B cell (primary cell): ENCODE results near the gene PCSK6. TPM values are rescaled to one million over a fixed set of nuclear protein-coding genes. Genes with fewer than 3 reads are reported as not detected.
"Not testable (repeated sequence)": the region's sequence is repeated elsewhere in the genome, so short reads cannot be mapped to it uniquely, and the experiment has no call there.

ENCODE experiments used
- ATAC-seq: fragments of 200-7000 bp; cut with Tn5 transposase; one replicate; pipeline ENCODE4 v1.10.0; 2021; ENCODE audit warnings: low read depth, mild to moderate bottlenecking, moderate number of reproducible peaks, moderate library complexity
- CTCF ChIA-PET: fragments of 350-600 bp; sonication (Branson Sonifier 250); formaldehyde crosslinking; loops from one replicate; lab custom pipeline; 2021; ENCODE audit warnings: antibody characterized with exemption, inconsistent platforms; lab: Charles Lee
- POLR2A ChIA-PET: fragments of 350-600 bp; sonication (Branson Sonifier 250); formaldehyde crosslinking; loops from one replicate; lab custom pipeline; 2021; ENCODE audit warnings: antibody characterized with exemption; lab: Charles Lee
- DNase-seq: peaks from one replicate; pipeline ENCODE4 v3.0.0; 2013
- H2AFZ ChIP-seq: 2 replicates; pipeline ENCODE4 v1.6.1; 2012; ENCODE audit warnings: mild to moderate bottlenecking, low read depth, low read length; ENCODE audit not compliant: insufficient read depth, poor library complexity, severe bottlenecking
- H3K27ac ChIP-seq, 2 donors: 1 replicate in 1 of 2; 2 replicates in 1 of 2; pipeline ENCODE4 v1.5.1; 2012 to 2013; ENCODE audit warnings: low read length in 2 of 2, mild to moderate bottlenecking in 2 of 2, moderate library complexity in 1 of 2
- H3K27me3 ChIP-seq, 4 experiments: fragments of 200-600 bp in 1 of 4; sonication (generic) in 1 of 4; replicated peaks in 1 of 4; 1 replicate in 2 of 4; 2 replicates in 2 of 4; pipeline versions ENCODE4 v1.6.1 to v1.7.0; 2013 to 2016; ENCODE audit warnings: low read length in 3 of 4, mild to moderate bottlenecking in 2 of 4, mixed read lengths in 1 of 4, moderate library complexity in 1 of 4; ENCODE audit not compliant: insufficient read depth in 4 of 4, control insufficient read depth in 3 of 4; ENCODE audit errors: control extremely low read depth in 1 of 4
- H3K36me3 ChIP-seq, 2 experiments: replicated peaks in 1 of 2; 1 replicate in 1 of 2; 2 replicates in 1 of 2; pipeline versions ENCODE4 v1.6.1 to v1.7.1; 2013; ENCODE audit warnings: low read length in 1 of 2; ENCODE audit not compliant: insufficient read depth in 2 of 2, control insufficient read depth in 1 of 2; ENCODE audit errors: control extremely low read depth in 1 of 2, extremely low read depth in 1 of 2
- H3K4me1 ChIP-seq, 2 donors: fragments of 200-600 bp in 1 of 2; sonication (generic) in 1 of 2; 1 replicate in 1 of 2; 2 replicates in 1 of 2; pipeline versions ENCODE4 v1.5.1 to v1.6.1; 2013 to 2017; ENCODE audit warnings: low read length in 2 of 2; ENCODE audit not compliant: control insufficient read depth in 2 of 2, insufficient read depth in 2 of 2
- H3K4me2 ChIP-seq: replicated peaks from 2 replicates; pipeline ENCODE3; 2012; ENCODE audit warnings: mild to moderate bottlenecking, low read depth, low read length; ENCODE audit not compliant: poor library complexity, severe bottlenecking
- H3K4me3 ChIP-seq, 5 experiments: fragments of 200-600 bp in 1 of 5; sonication (generic) in 1 of 5; 1 replicate in 3 of 5; 2 replicates in 2 of 5; pipeline versions ENCODE4 v1.5.1 to v1.7.0; 2011 to 2016; ENCODE audit warnings: low read length in 4 of 5, mild to moderate bottlenecking in 4 of 5, low read depth in 2 of 5, control low read depth in 1 of 5, moderate library complexity in 1 of 5; ENCODE audit not compliant: insufficient read depth in 1 of 5; ENCODE audit errors: control extremely low read depth in 1 of 5, extremely low read depth in 1 of 5
- H3K79me2 ChIP-seq: fragments of 200-600 bp; sonication (generic); one replicate; pipeline ENCODE4 v1.6.0; 2016; ENCODE audit warnings: low read length; ENCODE audit not compliant: control insufficient read depth, insufficient read depth
- H3K9ac ChIP-seq: fragments of 200-600 bp; sonication (generic); 2 replicates; pipeline ENCODE4 v1.6.1; 2017; ENCODE audit warnings: mild to moderate bottlenecking, low read length, moderate library complexity
- H3K9me3 ChIP-seq, 3 donors: one replicate each; pipeline versions ENCODE4 v1.6.1 to v1.7.1; 2013; ENCODE audit warnings: low read length in 2 of 3; ENCODE audit not compliant: control insufficient read depth in 2 of 3, insufficient read depth in 1 of 3; ENCODE audit errors: control extremely low read depth in 1 of 3
- H4K20me1 ChIP-seq: 2 replicates; pipeline ENCODE4 v1.6.0; 2012; ENCODE audit warnings: mild to moderate bottlenecking, low read length; ENCODE audit not compliant: insufficient read depth, control insufficient read depth, poor library complexity, severe bottlenecking
- H3K27ac Mint-ChIP-seq: one replicate; pipeline ENCODE4 v1.8.0; 2021; ENCODE audit warnings: mixed read lengths
- H3K27me3 Mint-ChIP-seq: one replicate; pipeline ENCODE4 v1.8.0; 2021; ENCODE audit warnings: mixed read lengths
- H3K4me1 Mint-ChIP-seq: one replicate; pipeline ENCODE4 v1.8.0; 2021; ENCODE audit warnings: mixed read lengths
- H3K4me3 Mint-ChIP-seq: one replicate; pipeline ENCODE4 v1.8.0; 2021; ENCODE audit warnings: mixed read lengths
- H3K9me3 Mint-ChIP-seq: one replicate; pipeline ENCODE4 v1.8.0; 2022; ENCODE audit warnings: mixed read lengths; ENCODE audit not compliant: insufficient read depth
- CTCF ChIP-seq: fragments of 200-600 bp; IDR thresholded peaks from one replicate; pipeline ENCODE4 v1.8.0; 2022; ENCODE audit warnings: antibody characterized with exemption, mild to moderate bottlenecking
- EZH2 ChIP-seq: IDR thresholded peaks from 2 replicates; pipeline ENCODE4 v1.6.1; 2012; ENCODE audit warnings: borderline replicate concordance, low read depth, mild to moderate bottlenecking, moderate library complexity, low read length; ENCODE audit not compliant: insufficient read depth, poor library complexity, severe bottlenecking
- WGBS: methylation state at CpG from one replicate; pipeline ENCODE4 v1.1.5; 2013; ENCODE audit warnings: missing lambda C conversion rate; ENCODE audit not compliant: insufficient coverage; 5-methylcytosine and 5-hydroxymethylcytosine counted together
- intact Hi-C: fragments of 100-400 bp; cut with micrococcal nuclease; formaldehyde crosslinking; loops from one replicate; pipeline ENCODE4 v1.10.0; 2022
- polyA plus RNA-seq: library from polyadenylated mRNA; depleted of rRNA; stranded (reverse); fragments of >200 nt; gene quantifications from 2 replicates; pipeline ENCODE4 v1.2.3, GENCODE V29; 2012
- total RNA-seq, 2 donors: library from RNA; stranded (reverse); fragments of 120-200 nt in 1 of 2; gene quantifications; 1 replicate in 1 of 2; 2 replicates in 1 of 2; pipeline versions ENCODE4 v1.2.3 to v1.2.4, GENCODE V29; 2013 to 2022

Gene PCSK6
- total and polyA plus RNA-seq, 2 donors (not counting 1 experiment from before 2014, with no cell fraction given): 0.66 to 1.6 TPM

GRCh38 chr15:101333907-101334789 is 155.4 kb downstream of the PCSK6 start:
- WGBS: 72% methylated on average over 3 of the region's 16 CpGs
- H3K36me3 ChIP-seq, H3K79me2 ChIP-seq, H3K9me3 Mint-ChIP-seq, CTCF ChIA-PET, H3K4me1 Mint-ChIP-seq, H3K4me3 ChIP-seq, H4K20me1 ChIP-seq, H3K9ac ChIP-seq, H2AFZ ChIP-seq: not testable (repeated sequence)
- Histone ChIP-seq H3K27me3 (peaks cover 0 to 14% (median 0%) of the 10 kb centered on the region in 4 experiments), H3K4me1 (peaks cover 4 to 12% of the 10 kb centered on the region in 2 donors), H3K4me2 (peak overlapping the region; percentile 32), H3K27ac (peak overlapping the region; percentile 62 to 82), H3K9me3 (peaks cover 5 to 58% (median 16%) of the 10 kb centered on the region in 3 donors)
- Mint-ChIP-seq H3K4me3 (peak overlapping the region; percentile 32), H3K27ac (peak overlapping the region; percentile 88), H3K27me3 (peaks cover 17% of the 10 kb centered on the region)
- DNase-seq (peak; percentile 63), ATAC-seq (peak; percentile 72)
- intact Hi-C loops: loop anchor here (1.0 kb wide), 1 partner anchor 39 kb away; the partner anchor contains the start of gene SNRPA1
- POLR2A ChIA-PET: interaction anchor here (1.0 kb wide), 1 partner anchor 39 kb away, joined by 3 read pairs; the partner anchor contains the start of gene SNRPA1

- H3K4me3 Mint-ChIP-seq: no peak overlapping the region
- ChIA-PET CTCF (no interaction called here), POLR2A (no interaction called here)
- TF ChIP-seq EZH2 (no peak), CTCF (no peak)
- Histone ChIP-seq H4K20me1 (no peaks in the 10 kb centered on the region), H3K27ac (no peak overlapping the region), H3K4me1 (peaks cover 4 to 12% of the 10 kb centered on the region in 2 donors), H3K79me2 (no peaks in the 10 kb centered on the region), H3K9ac (no peak overlapping the region), H3K9me3 (peaks cover 5 to 53% (median 16%) of the 10 kb centered on the region in 3 donors), H3K4me2 (no peak overlapping the region), H2AFZ (no peak overlapping the region), H3K4me3 (no peak overlapping the region), H3K36me3 (no peaks in the 10 kb centered on the region), H3K27me3 (peaks cover 0 to 16% (median 0%) of the 10 kb centered on the region in 4 experiments)
- DNase-seq: no peak
- intact Hi-C loops: no loop called here
- peaks cover 2% of the 10 kb centered on the region for H3K9me3 Mint-ChIP-seq
- no peak for ATAC-seq
- H3K4me1 Mint-ChIP-seq: peaks cover 10% of the 10 kb centered on the region
- 90% methylated on average over 5 of the region's 7 CpGs for WGBS
- H3K27me3 Mint-ChIP-seq: peaks cover 32% of the 10 kb centered on the region
- no peak overlapping the region for H3K27ac Mint-ChIP-seq
These were observed 157.4 kb downstream of the PCSK6 start for GRCh38 chr15:101332061-101332467.
